ENCODE data around the gene KLK6. TPM values are rescaled to one million over a fixed set of nuclear protein-coding genes. Genes with fewer than 3 reads are reported as not detected.

Gene KLK6
- total RNA-seq, 3 donors from 2014 or later: 0.98 to 14.8 TPM; not detected in 1

DNA sequence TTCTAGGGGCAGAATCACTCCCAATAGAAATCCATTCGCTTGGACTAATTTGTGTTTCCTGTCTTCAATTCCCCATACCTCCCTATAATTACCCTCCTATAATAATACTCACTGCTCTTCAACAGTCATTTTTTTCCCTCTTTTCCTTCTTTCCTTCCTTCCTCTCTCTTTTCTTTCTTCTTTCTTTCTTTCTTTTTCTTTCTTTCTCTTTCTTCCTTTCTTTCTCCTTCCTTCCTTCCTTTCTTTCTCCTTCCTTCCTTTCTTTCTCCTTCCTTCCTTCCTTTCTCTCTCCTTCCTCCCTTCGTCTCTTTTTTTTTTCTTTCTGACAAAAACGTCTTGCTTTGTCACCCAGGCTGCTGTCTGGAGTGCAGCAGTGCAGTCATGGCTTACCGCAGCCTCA, 24.6 kb downstream of the KLK6 start:
- DNase-seq (ENCODE audit: low spot score in 2 of 2): no peak
- H3K27me3 ChIP-seq: no peaks in the 10 kb centered on the region
- intact Hi-C loops (cut with DNase I; ENCODE audit: low total_unique reads): no loop called here
- H3K4me1 ChIP-seq: no peaks in the 10 kb centered on the region
- no peaks in the 10 kb centered on the region for H3K9me3 ChIP-seq
- no peak overlapping the region for H3K27ac ChIP-seq
- TF ChIP-seq POLR2A (IDR thresholded peaks at IDR 0.05) (no peak), POLR2AphosphoS5 (IDR thresholded peaks at IDR 0.05) (no peak)
- TF ChIP-seq, protein P1, sequence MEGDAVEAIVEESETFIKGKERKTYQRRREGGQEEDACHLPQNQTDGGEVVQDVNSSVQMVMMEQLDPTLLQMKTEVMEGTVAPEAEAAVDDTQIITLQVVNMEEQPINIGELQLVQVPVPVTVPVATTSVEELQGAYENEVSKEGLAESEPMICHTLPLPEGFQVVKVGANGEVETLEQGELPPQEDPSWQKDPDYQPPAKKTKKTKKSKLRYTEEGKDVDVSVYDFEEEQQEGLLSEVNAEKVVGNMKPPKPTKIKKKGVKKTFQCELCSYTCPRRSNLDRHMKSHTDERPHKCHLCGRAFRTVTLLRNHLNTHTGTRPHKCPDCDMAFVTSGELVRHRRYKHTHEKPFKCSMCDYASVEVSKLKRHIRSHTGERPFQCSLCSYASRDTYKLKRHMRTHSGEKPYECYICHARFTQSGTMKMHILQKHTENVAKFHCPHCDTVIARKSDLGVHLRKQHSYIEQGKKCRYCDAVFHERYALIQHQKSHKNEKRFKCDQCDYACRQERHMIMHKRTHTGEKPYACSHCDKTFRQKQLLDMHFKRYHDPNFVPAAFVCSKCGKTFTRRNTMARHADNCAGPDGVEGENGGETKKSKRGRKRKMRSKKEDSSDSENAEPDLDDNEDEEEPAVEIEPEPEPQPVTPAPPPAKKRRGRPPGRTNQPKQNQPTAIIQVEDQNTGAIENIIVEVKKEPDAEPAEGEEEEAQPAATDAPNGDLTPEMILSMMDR (IDR thresholded peaks at IDR 0.05): no peak
- H3K36me3 ChIP-seq: no peaks in the 10 kb centered on the region
- H3K4me3 ChIP-seq: no peak overlapping the region

DNA sequence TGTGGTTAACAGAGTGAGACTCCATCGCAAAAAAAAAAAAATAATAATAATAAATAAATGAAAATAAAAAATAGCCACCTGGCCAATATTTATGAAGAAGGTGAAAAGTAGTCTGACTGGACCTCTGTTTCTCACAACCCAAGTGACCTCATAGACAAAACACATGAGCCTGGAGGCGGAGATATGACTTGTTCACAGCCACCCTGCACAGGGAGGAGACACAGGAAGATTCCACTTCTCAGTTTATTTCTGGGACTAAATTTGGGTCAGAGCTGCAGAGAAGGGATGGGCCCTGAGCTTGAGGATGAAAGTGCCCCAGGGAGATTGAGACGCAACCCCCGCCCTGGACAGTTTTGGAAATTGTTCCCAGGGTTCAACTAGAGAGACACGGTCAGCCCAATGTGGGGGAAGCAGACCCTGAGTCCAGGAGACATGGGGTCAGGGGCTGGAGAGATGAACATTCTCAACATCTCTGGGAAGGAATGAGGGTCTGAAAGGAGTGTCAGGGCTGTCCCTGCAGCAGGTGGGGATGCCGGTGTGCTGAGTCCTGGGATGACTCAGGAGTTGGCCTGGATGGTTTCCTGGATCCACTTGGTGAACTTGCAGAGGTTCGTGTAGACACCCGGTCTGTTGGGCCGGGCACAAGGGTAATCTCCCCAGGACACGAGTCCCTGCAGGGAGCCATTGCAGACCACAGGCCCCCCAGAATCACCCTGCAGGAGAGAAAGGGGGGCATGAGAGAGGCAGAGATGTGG, 26.1 kb downstream of the KLK6 start:
- TF ChIP-seq POLR2A (IDR thresholded peaks at IDR 0.05) (no peak), POLR2AphosphoS5 (IDR thresholded peaks at IDR 0.05) (no peak)
- TF ChIP-seq, protein P1 (IDR thresholded peaks at IDR 0.05): no peak
- Histone ChIP-seq H3K27me3 (no peaks in the 10 kb centered on the region), H3K9me3 (no peaks in the 10 kb centered on the region), H3K27ac (no peak overlapping the region), H3K4me1 (no peaks in the 10 kb centered on the region), H3K36me3 (no peaks in the 10 kb centered on the region), H3K4me3 (no peak overlapping the region)
- intact Hi-C loops (cut with DNase I; ENCODE audit: low total_unique reads): no loop called here
- DNase-seq (ENCODE audit: low spot score in 2 of 2): no peak

DNA sequence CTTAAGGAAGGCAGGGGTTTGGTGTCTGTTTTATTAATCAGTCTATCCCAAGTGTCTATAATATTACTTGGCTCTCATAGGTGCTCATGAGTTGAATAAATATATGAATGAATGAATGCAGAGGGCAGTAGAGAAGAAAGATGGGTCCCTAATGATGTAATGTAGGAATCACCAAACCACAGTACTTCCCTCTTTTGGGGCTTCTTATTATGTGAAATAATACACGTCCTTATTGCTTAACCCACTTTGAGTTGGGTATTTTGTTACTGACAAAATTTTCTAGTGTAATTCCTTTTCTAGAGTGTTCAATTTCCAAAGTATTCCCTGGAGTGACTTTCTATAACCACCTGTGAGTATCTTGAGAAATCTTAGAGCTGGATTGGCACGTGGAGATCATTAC, 29.8 kb downstream of the KLK6 start:
- intact Hi-C loops (cut with DNase I; ENCODE audit: low total_unique reads): loop anchor here (10.0 kb wide), 1 partner anchor 75 kb away; the partner anchor contains the start of gene KLK10
- Histone ChIP-seq H3K27ac (no peak overlapping the region), H3K36me3 (no peaks in the 10 kb centered on the region), H3K27me3 (no peaks in the 10 kb centered on the region), H3K9me3 (no peaks in the 10 kb centered on the region), H3K4me1 (no peaks in the 10 kb centered on the region), H3K4me3 (no peak overlapping the region)
- TF ChIP-seq, protein P1 (IDR thresholded peaks at IDR 0.05): no peak
- no peak for TF ChIP-seq POLR2AphosphoS5 (IDR thresholded peaks at IDR 0.05)
- no peak for TF ChIP-seq POLR2A (IDR thresholded peaks at IDR 0.05)
- no peak for DNase-seq (ENCODE audit: low spot score in 2 of 2)

DNA sequence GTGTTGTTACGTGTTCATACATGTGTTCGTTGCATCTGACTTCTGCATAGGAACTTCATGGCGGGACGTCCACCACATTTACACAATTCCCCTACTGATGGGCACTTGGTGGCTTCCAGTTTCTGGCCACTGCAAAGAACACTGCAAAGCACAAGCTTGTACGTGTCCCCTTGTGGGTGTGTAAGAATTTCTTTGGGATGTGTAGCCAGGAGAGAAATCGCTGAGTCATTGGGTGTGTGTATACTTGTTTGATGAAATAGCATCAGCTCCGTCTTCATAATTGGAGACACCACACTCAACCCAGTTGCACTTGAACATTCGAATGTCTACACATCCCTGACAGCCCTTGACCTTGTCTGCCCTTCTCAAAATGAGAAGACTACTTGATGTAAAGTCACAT, 35.8 kb downstream of the KLK6 start:
- H3K4me3 ChIP-seq: no peak overlapping the region
- H3K27me3 ChIP-seq: peaks cover 0 to 4% of the 10 kb centered on the region in 2 donors
- peak overlapping the region in 1 of 2 donors; percentile 42 for H3K27ac ChIP-seq
- no peaks in the 10 kb centered on the region for H3K4me1 ChIP-seq
- TF ChIP-seq POLR2A (IDR thresholded peaks at IDR 0.05): no peak
- TF ChIP-seq, protein P1 (IDR thresholded peaks at IDR 0.05): no peak
- TF ChIP-seq POLR2AphosphoS5 (IDR thresholded peaks at IDR 0.05): no peak
- intact Hi-C loops (cut with DNase I; ENCODE audit: low total_unique reads): loop anchor here (10.0 kb wide), 1 partner anchor 81 kb away; the partner anchor contains the start of gene KLK10
- no peaks in the 10 kb centered on the region for H3K36me3 ChIP-seq
- H3K9me3 ChIP-seq: no peaks in the 10 kb centered on the region
- DNase-seq (ENCODE audit: low spot score in 2 of 2): no peak

- H3K36me3 ChIP-seq: no peaks in the 10 kb centered on the region
- H3K4me3 ChIP-seq: no peak overlapping the region
- TF ChIP-seq, protein P1 (IDR thresholded peaks at IDR 0.05): no peak
- no peak for TF ChIP-seq POLR2AphosphoS5 (IDR thresholded peaks at IDR 0.05)
- peak overlapping the region; percentile 30 to 75 for H3K27ac ChIP-seq
- peaks cover 0 to 4% of the 10 kb centered on the region in 2 donors for H3K27me3 ChIP-seq
- no peak for DNase-seq (ENCODE audit: low spot score in 2 of 2)
- intact Hi-C loops (cut with DNase I; ENCODE audit: low total_unique reads): loop anchor here (10.0 kb wide), 1 partner anchor 82 kb away; the partner anchor contains the start of gene KLK10
- no peaks in the 10 kb centered on the region for H3K9me3 ChIP-seq
- no peaks in the 10 kb centered on the region for H3K4me1 ChIP-seq
These were observed 36.7 kb downstream of the KLK6 start for GRCh38 chr19:50932690-50933083.
